H1 (cell line): Measurements from ENCODE around the gene CALCOCO2. TPM values are rescaled to one million over a fixed set of nuclear protein-coding genes. Genes with fewer than 3 reads are reported as not detected.

ENCODE experiments used
- CHD2 ChIP-seq: IDR thresholded peaks from 2 replicates; pipeline ENCODE4 v1.6.1; 2012; ENCODE audit warnings: low read length, improper control_type of control experiment
- RFX5 ChIP-seq: IDR thresholded peaks from 2 replicates; pipeline ENCODE4 v1.6.1; 2011; ENCODE audit warnings: low read depth, low read length, improper control_type of control experiment, borderline replicate concordance
- SIN3A ChIP-seq, 2 experiments: IDR thresholded peaks in 1 of 2; conservative IDR thresholded peaks in 1 of 2; 2 replicates each; pipeline ENCODE4 v1.6.1; 2011 to 2012; ENCODE audit warnings: low read length in 2 of 2, improper control_type of control experiment in 1 of 2, low read depth in 1 of 2, mild to moderate bottlenecking in 1 of 2
- TAF1 ChIP-seq: IDR thresholded peaks from 2 replicates; pipeline ENCODE4 v1.6.1; 2011; ENCODE audit warnings: mild to moderate bottlenecking, low read depth, low read length
- polyA plus RNA-seq, 7 experiments: library from polyadenylated mRNA; depleted of rRNA in 3 of 7; stranded (reverse) in 5 of 7; unstranded in 2 of 7; fragments of >200 nt in 5 of 7; fragments of 200-250 nt in 2 of 7; gene quantifications; 1 replicate in 5 of 7; 2 replicates in 1 of 7; 4 replicates in 1 of 7; pipeline versions ENCODE4 v1.2.1 to v1.2.3, GENCODE V29; 2011 to 2013; ENCODE audit warnings: missing spikeins in 2 of 7, mixed read lengths in 2 of 7
- total RNA-seq: library from RNA; stranded (reverse); fragmentation: NEBNext Ultra II Directional; extraction: Animal tissue kit (Norgen Biotek cat#: 25700); gene quantifications from 2 replicates; pipeline ENCODE4 v1.2.1, GENCODE V29; 2021
- TF ChIP-seq, protein P1 (sequence below): IDR thresholded peaks from 2 replicates; pipeline ENCODE4 v1.6.1; 2012; ENCODE audit warnings: low read length, inconsistent platforms
- TF ChIP-seq, protein P2 (sequence below), 3 experiments: IDR thresholded peaks; 1 replicate in 2 of 3; 2 replicates in 1 of 3; pipeline versions ENCODE4 v1.5.1 to v1.6.1; 2011; ENCODE audit warnings: low read length in 3 of 3, mild to moderate bottlenecking in 3 of 3, inconsistent platforms in 2 of 3, low read depth in 1 of 3, moderate library complexity in 1 of 3; ENCODE audit not compliant: insufficient read depth in 1 of 3; ENCODE audit errors: control extremely low read depth in 1 of 3

The CALCOCO2 gene
- total and polyA plus RNA-seq, 2 of the 8 experiments (the other 6 are each of a cell fraction or from before 2014, with no cell fraction given): 12.1 to 31.8 TPM

DNA sequence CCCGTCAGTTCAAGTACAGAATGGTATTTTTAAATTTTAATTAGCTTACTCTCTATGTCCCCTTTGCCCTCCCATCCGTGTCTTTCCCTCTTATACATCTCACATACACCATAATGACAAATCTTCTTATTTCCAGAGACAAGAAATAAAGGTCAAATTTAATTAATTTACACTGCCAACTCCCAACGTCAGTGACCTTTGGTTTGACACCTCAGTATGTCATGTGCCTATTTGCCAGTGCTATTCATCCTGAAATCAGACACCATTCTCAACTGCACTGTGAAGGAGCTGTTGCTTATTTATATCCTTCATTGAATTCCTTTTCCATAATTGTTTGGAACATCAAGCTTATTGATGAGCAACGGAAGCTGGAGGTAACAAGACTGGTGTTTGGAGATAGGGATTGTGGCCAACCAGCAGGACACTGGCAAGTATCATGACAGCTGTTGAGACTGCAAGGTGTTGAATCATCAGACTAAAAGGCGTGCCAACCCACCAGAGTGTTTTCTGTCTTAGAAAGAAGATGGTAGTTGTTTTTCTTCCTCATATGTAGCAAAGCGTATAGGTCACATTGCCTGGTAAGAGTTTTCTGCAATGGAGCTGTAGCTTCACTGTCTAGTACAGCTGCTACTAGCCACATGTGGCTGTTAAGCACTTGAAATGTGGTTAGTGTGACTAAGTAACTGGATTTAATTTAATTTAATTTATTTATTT, 12.5 kb downstream of the CALCOCO2 start (continued):
- TF ChIP-seq, protein P1, sequence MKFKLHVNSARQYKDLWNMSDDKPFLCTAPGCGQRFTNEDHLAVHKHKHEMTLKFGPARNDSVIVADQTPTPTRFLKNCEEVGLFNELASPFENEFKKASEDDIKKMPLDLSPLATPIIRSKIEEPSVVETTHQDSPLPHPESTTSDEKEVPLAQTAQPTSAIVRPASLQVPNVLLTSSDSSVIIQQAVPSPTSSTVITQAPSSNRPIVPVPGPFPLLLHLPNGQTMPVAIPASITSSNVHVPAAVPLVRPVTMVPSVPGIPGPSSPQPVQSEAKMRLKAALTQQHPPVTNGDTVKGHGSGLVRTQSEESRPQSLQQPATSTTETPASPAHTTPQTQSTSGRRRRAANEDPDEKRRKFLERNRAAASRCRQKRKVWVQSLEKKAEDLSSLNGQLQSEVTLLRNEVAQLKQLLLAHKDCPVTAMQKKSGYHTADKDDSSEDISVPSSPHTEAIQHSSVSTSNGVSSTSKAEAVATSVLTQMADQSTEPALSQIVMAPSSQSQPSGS: no peak
- no peak for TF ChIP-seq TAF1
- no peak for TF ChIP-seq CHD2
- no peak for TF ChIP-seq SIN3A (conservative IDR thresholded peaks at IDR 0.05 in 1 of 2, IDR thresholded peaks at IDR 0.05 in 1 of 2; ENCODE audit: low read depth in 1 of 2, low read length in 2 of 2)
- no peak for TF ChIP-seq RFX5
- TF ChIP-seq, protein P2, sequence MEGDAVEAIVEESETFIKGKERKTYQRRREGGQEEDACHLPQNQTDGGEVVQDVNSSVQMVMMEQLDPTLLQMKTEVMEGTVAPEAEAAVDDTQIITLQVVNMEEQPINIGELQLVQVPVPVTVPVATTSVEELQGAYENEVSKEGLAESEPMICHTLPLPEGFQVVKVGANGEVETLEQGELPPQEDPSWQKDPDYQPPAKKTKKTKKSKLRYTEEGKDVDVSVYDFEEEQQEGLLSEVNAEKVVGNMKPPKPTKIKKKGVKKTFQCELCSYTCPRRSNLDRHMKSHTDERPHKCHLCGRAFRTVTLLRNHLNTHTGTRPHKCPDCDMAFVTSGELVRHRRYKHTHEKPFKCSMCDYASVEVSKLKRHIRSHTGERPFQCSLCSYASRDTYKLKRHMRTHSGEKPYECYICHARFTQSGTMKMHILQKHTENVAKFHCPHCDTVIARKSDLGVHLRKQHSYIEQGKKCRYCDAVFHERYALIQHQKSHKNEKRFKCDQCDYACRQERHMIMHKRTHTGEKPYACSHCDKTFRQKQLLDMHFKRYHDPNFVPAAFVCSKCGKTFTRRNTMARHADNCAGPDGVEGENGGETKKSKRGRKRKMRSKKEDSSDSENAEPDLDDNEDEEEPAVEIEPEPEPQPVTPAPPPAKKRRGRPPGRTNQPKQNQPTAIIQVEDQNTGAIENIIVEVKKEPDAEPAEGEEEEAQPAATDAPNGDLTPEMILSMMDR (IDR thresholded peaks at IDR 0.05; ENCODE audit: control extremely low read depth in 1 of 3, insufficient read depth in 1 of 3, low read depth in 1 of 3, low read length in 3 of 3): no peak
